K562 (cell line): ENCODE measurements around the gene IFT122. TPM values are rescaled to one million over a fixed set of nuclear protein-coding genes. Genes with fewer than 3 reads are reported as not detected.

Experiments
- ATAC-seq: fragments of 200-7000 bp; cut with Tn5 transposase; 3 replicates; pipeline ENCODE4 v1.9.1; 2020; ENCODE audit warnings: moderate library complexity
- BruUV-seq: library from RNA; stranded (reverse); fragments of 400-500 nt; replicated peaks from 2 replicates; lab custom pipeline; 2021; lab: Mats Ljungman, UMichigan
- CTCF ChIA-PET: fragments of 300-600 bp; formaldehyde crosslinking; extraction: SDS; loops from one replicate; lab custom pipeline; 2021; ENCODE audit warnings: low intra/inter-chr PET ratio; lab: Yijun Ruan, JAX
- POLR2A ChIA-PET: fragments of 300-600, 350-650 bp; sonication (Branson Sonifier 250); formaldehyde crosslinking; extraction: SDS; loops from one replicate; lab custom pipeline; 2021; ENCODE audit warnings: antibody characterized with exemption, inconsistent platforms; lab: Yijun Ruan, JAX
- DNase-seq, 4 experiments: peaks; one replicate each; pipeline versions ENCODE4 v3.0.0 to v3.0.0-alpha.2; 2011 to 2018; ENCODE audit warnings: low spot score in 3 of 4, mixed read lengths in 3 of 4; ENCODE audit errors: extremely low read depth in 1 of 4
- FAIRE-seq: peaks from 2 replicates; lab custom pipeline; 2011; peaks lifted over from hg19 to GRCh38; lab: Jason Lieb, UNC
- H2AFZ ChIP-seq: 2 replicates; pipeline ENCODE4 v1.6.0; 2011; ENCODE audit warnings: low read depth, low read length, control low read depth, inconsistent platforms
- H3K27ac ChIP-seq: fragments of 200-600 bp; 3 replicates; pipeline ENCODE4 v1.8.0; 2011; ENCODE audit warnings: low read depth, mild to moderate bottlenecking, control low read depth, inconsistent platforms, low read length, moderate library complexity, mixed read lengths; ENCODE audit errors: extremely low read depth
- H3K27me3 ChIP-seq, 2 experiments: fragments of 300-600 bp in 1 of 2; 2 replicates in 1 of 2; 3 replicates in 1 of 2; pipeline versions ENCODE4 v1.6.0 to v1.8.0; 2011; ENCODE audit warnings: inconsistent platforms in 2 of 2, low read length in 2 of 2, mild to moderate bottlenecking in 1 of 2, mixed read lengths in 1 of 2, moderate library complexity in 1 of 2; ENCODE audit not compliant: control insufficient read depth in 2 of 2, insufficient read depth in 2 of 2
- H3K36me3 ChIP-seq: fragments of 300-600 bp; 3 replicates; pipeline ENCODE4 v1.8.0; 2011; ENCODE audit warnings: mild to moderate bottlenecking, low read length, inconsistent platforms; ENCODE audit not compliant: control insufficient read depth, insufficient read depth
- H3K4me1 ChIP-seq, 2 experiments: fragments of 200-600 bp in 1 of 2; replicated peaks in 1 of 2; 2 replicates in 1 of 2; 3 replicates in 1 of 2; pipeline versions ENCODE4 v1.5.1 to v1.8.0; 2011; ENCODE audit warnings: inconsistent platforms in 2 of 2, low read length in 2 of 2, mild to moderate bottlenecking in 1 of 2, mixed read lengths in 1 of 2, moderate library complexity in 1 of 2; ENCODE audit not compliant: control insufficient read depth in 2 of 2, insufficient read depth in 2 of 2
- H3K4me2 ChIP-seq: 2 replicates; pipeline ENCODE4 v1.6.1; 2011; ENCODE audit warnings: low read length, control low read depth, inconsistent platforms, mixed read lengths; ENCODE audit not compliant: insufficient read depth
- H3K4me3 ChIP-seq: fragments of 200-600 bp; sonication (generic), shearing (Covaris generic); 2 replicates; pipeline ENCODE4 v1.5.1; 2016; ENCODE audit warnings: control low read depth, inconsistent platforms
- H3K79me2 ChIP-seq: fragments of 200-600 bp; 3 replicates; pipeline ENCODE4 v1.8.0; 2011; ENCODE audit warnings: low read length, inconsistent platforms; ENCODE audit not compliant: control insufficient read depth, insufficient read depth
- H3K9ac ChIP-seq, 2 experiments: 2 replicates each; pipeline versions ENCODE4 v1.6.0 to v1.6.1; 2011; ENCODE audit warnings: low read depth in 2 of 2, low read length in 2 of 2, control low read depth in 1 of 2, inconsistent platforms in 1 of 2, mild to moderate bottlenecking in 1 of 2, mixed read lengths in 1 of 2; ENCODE audit not compliant: insufficient read depth in 1 of 2
- H3K9me1 ChIP-seq: one replicate; pipeline ENCODE4 v1.6.0; 2011; ENCODE audit warnings: inconsistent platforms, mild to moderate bottlenecking, low read length, moderate library complexity; ENCODE audit not compliant: control insufficient read depth, insufficient read depth
- H3K9me3 ChIP-seq: replicated peaks from 2 replicates; pipeline ENCODE4 v1.5.1; 2011; ENCODE audit warnings: low read depth, low read length, inconsistent platforms; ENCODE audit not compliant: control insufficient read depth, insufficient read depth
- H4K20me1 ChIP-seq: replicated peaks from 2 replicates; pipeline ENCODE4 v1.6.1; 2011; ENCODE audit warnings: low read length, inconsistent platforms, mixed read lengths; ENCODE audit not compliant: control insufficient read depth, insufficient read depth
- ESRRA ChIP-seq: fragments of 450-650 bp; IDR thresholded peaks from 2 replicates; pipeline ENCODE4 v1.6.1; 2014; ENCODE audit warnings: low read depth, mild to moderate bottlenecking, moderate library complexity, borderline replicate concordance
- POLR2G ChIP-seq: fragments of 200-400 bp; formaldehyde crosslinking; IDR thresholded peaks from 2 replicates; pipeline ENCODE4 v1.6.1; 2017; ENCODE audit warnings: low read depth, mild to moderate bottlenecking, antibody characterized with exemption, low read length, moderate library complexity
- POU5F1 ChIP-seq: fragments of 150-350 bp; IDR thresholded peaks from 2 replicates; pipeline ENCODE4 v1.6.1; 2014; ENCODE audit warnings: borderline replicate concordance, low read length, low read depth, mild to moderate bottlenecking; ENCODE audit not compliant: partially characterized antibody
- RBFOX2 ChIP-seq: fragments of 200-400 bp; formaldehyde crosslinking; IDR thresholded peaks from 2 replicates; pipeline ENCODE4 v1.6.1; 2017; ENCODE audit warnings: low read depth, mild to moderate bottlenecking, low read length, moderate library complexity
- SUPT5H ChIP-seq: fragments of 450-650 bp; IDR thresholded peaks from 2 replicates; pipeline ENCODE4 v1.6.1; 2016
- ZFX ChIP-seq: sonication (generic); formaldehyde crosslinking; IDR thresholded peaks from 2 replicates; pipeline ENCODE4 v1.8.0; 2022; ENCODE audit warnings: mild to moderate bottlenecking, missing genetic modification reagents, moderate library complexity
- WGBS: fragments of 100-300 bp; shearing (Covaris generic); methylation state at CpG from one replicate; pipeline ENCODE4 v1.1.6; 2016; ENCODE audit warnings: low coverage, mixed read lengths; ENCODE audit not compliant: insufficient coverage; ENCODE audit errors: missing lambda C conversion rate; 5-methylcytosine and 5-hydroxymethylcytosine counted together
- in situ Hi-C: fragments of 300-500 bp; cut with MboI; formaldehyde crosslinking; loops from 4 replicates; pipeline ENCODE4 v1.15.0; 2018; ENCODE audit warnings: inconsistent platforms, mixed read lengths
- intact Hi-C: fragments of 100-400 bp; cut with micrococcal nuclease; formaldehyde crosslinking; loops from 2 replicates; pipeline ENCODE4 v1.14.2; 2022
- polyA plus RNA-seq, 8 experiments: library from polyadenylated mRNA; depleted of rRNA in 4 of 8; stranded (reverse) in 5 of 8; unstranded in 3 of 8; fragments of >200 nt; fragmentation: Nextera tagmentation in 2 of 8; fragmentation: Illumina TruSeq in 1 of 8; extraction: Ambion mirVana in 2 of 8; extraction: Trizol in 1 of 8; gene quantifications; 2 replicates each; pipeline versions ENCODE4 v1.2.1 to v1.2.3, GENCODE V29; 2011 to 2014; ENCODE audit warnings: inconsistent platforms in 1 of 8, missing spikeins in 1 of 8
- total RNA-seq, 7 experiments: library from RNA; depleted of rRNA in 6 of 7; stranded (reverse); fragments of >200 nt in 6 of 7; fragmentation: Illumina TruSeq in 2 of 7; extraction: Trizol in 2 of 7; gene quantifications; 2 replicates each; pipeline versions ENCODE4 v1.2.1 to v1.2.3, GENCODE V29; 2011 to 2021; ENCODE audit warnings: low replicate concordance in 1 of 7

IFT122 gene
- total and polyA plus RNA-seq, 9 of the 15 experiments (the other 6 are each of a cell fraction or from before 2014, with no cell fraction given): 2.4 to 11.5 (median 7.7) TPM

- 0 out of 2 replicates have a peak, but pooled peaks have one; percentile 17 for TF ChIP-seq ZFX (CRISPR knock-in tag)
- TF ChIP-seq ESRRA: no peak
- TF ChIP-seq, all 486 proteins: peak for 4
Measured at GRCh38 chr3:129429080-129429451, 11.0 kb upstream of the IFT122 start (continued).

- DNase-seq: no peak
- no peak for FAIRE-seq
- Histone ChIP-seq H3K79me2 (peaks cover 10% of the 10 kb centered on the region; the same call in 2 of the 3 replicates), H3K9me1 (no peaks in the 10 kb centered on the region), H3K36me3 (peaks cover 53% of the 10 kb centered on the region), H3K4me3 (no peak overlapping the region), H3K4me2 (no peak overlapping the region), H4K20me1 (no peaks in the 10 kb centered on the region), H3K27ac (peak overlapping the region; percentile 22; the same call in 1 of the 3 replicates), H2AFZ (no peak overlapping the region), H3K4me1 (peaks cover 18 to 26% of the 10 kb centered on the region in 2 experiments; a peak in 4 of 5 replicates), H3K9me3 (no peaks in the 10 kb centered on the region), H3K9ac (peak overlapping the region in 1 of 2 experiments; percentile 80; a peak in 2 of 4 replicates), H3K27me3 (no peaks in the 10 kb centered on the region)
- ATAC-seq: peak; percentile 22
- ChIA-PET CTCF (no interaction called here), POLR2A (interaction anchor here (1.2 to 6.2 kb wide), 6 partner anchors 10 to 113 kb away, joined by 5 to 67 read pairs (median 6); partner anchors contain the start of genes IFT122 and MBD4)
- in situ Hi-C loops: no loop called here
- intact Hi-C loops: no loop called here
- WGBS: 65% methylated on average over 3 of the region's 4 CpGs
- TF ChIP-seq RBFOX2 (peak; percentile 36; the same call in 1 of the 2 replicates), POLR2G (peak; percentile 60), POU5F1 (no peak), SUPT5H (peak; percentile 44; the same call in 1 of the 2 replicates)
- BruUV-seq: no TSS peak
Measured at GRCh38 chr3:129429602-129430001, 10.4 kb upstream of the IFT122 start.
